GM21786 (cell line): ENCODE results near the gene ANKRD44.

Experiments
- ATAC-seq: cut with Tn5 transposase; IDR thresholded peaks from one replicate; pipeline ENCODE4 v1.9.1; 2021; ENCODE audit not compliant: unreplicated experiment

ANKRD44 gene

DNA sequence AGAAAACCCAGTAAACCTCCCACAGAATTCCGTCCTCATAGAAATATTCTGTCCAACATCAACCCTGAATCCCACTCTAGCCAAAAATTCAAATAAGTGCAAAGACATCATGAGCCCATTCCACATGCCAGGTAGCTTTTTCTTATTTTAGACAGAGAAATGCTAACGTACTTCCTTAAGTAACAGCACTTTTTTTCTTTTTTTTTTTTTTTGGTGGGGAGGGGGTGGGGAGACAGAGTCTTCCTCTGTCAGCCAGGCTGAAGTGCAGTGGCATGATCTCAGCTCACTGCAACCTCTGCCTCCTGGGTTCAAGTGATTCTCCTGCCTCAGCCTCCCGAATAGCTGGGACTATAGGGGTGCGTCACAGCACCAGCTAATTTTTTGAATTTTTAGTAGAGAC lies 45.5 kb downstream of the ANKRD44 start:
- ATAC-seq = no peak

- ATAC-seq = no peak
Observed at GRCh38 chr2:197264332-197264731, 46.2 kb downstream of the ANKRD44 start.

- ATAC-seq = no peak
Observed at GRCh38 chr2:197263077-197263476, 47.5 kb downstream of the ANKRD44 start.

GRCh38 chr2:197261808-197262226 lies 48.8 kb downstream of the ANKRD44 start:
- ATAC-seq = peak; percentile 56

GRCh38 chr2:197259470-197259999 lies 51.0 kb downstream of the ANKRD44 start:
- ATAC-seq = no peak

GRCh38 chr2:197258580-197258979 lies 52.0 kb downstream of the ANKRD44 start:
- ATAC-seq = peak; percentile 13

DNA sequence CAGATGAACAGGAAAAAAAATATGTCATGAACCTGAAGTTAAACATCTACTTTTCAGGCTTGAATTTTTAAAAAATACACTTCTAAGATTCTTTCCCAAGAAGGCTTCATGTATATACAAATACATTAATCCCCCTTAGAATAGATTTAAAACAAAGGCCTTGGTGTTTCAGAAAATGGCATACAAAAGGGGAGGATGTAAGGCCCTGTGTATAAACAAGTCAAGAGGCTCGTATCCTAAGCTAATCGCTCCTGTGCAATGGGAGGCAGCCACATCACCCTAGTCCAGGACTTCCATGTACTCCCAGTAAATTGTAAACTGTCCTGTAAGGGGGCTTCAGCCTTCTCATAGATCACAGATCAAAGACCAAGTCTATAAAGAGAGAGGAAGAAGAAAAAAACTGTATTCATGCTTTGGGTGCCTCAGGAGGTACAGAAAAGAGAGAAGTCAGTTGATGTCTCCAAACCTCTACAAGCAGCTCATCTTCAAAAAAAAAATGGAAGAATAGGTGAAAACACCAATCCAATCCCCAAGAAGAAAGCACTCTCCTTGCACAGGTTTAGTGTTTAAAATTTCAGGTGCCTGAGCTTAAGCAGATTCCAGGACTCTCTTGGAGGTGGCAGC lies 53.9 kb downstream of the ANKRD44 start:
- ATAC-seq = no peak

- ATAC-seq = no peak
Observed at GRCh38 chr2:197256021-197256420, 54.6 kb downstream of the ANKRD44 start.

DNA sequence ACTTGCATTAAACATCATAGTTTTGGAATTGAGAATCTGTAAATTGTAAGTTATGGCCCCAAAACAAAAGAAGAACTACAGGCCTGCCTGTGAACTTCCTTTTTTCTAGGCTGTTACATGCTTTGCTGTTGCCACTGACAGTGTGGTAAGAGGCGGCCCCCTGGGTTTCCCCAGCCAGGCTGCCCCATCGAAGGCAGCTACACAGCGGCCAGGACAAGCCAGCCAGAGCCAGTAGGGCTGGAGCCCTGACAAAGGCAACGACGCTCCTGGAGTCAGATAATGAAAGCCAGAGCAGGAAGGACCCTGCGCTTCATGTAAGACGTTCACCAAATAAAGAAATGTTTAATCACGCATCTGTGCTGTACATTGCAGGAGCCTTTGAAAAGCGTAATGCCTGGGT lies 55.0 kb downstream of the ANKRD44 start:
- peak; percentile 89 for ATAC-seq

GRCh38 chr2:197254776-197255530 lies 55.6 kb downstream of the ANKRD44 start:
- peak; percentile 18 for ATAC-seq

DNA sequence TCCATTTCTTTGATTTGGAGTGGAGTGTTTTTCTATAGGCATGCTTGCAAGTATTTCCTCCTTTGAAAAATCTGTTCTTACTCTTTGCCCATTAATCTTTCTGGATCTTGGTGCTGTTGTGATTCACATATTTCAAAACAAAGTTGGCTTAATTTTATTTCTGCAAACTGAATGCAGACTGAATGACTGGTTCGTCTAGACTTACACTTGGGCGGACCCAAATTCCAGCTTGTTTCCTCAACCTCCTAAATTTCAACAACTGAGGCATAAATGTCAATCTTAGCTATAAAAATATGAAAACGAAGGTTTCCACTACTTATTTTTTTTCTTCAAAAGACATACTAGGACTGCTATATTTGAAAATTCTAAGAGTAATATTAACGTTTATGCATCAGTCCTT lies 59.0 kb downstream of the ANKRD44 start:
- no peak for ATAC-seq

DNA sequence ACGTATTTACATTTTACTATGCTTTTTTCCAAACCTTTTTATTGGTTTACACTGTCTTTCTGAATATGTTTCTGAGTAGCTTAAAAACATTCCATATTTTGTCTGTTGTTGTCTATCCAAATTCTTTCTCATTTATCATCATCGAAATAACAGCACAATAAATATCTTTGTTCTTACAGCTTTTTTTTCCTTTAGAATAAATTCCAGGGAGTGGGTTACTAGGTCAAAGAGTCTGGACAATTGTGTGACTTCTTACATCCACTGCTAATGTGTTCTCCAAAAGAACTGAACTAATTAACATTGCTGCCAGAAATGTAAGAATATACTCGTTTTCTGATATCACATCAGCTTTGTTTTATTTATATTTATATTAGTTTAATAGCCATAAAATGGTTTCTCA lies 59.4 kb downstream of the ANKRD44 start:
- ATAC-seq = no peak

DNA sequence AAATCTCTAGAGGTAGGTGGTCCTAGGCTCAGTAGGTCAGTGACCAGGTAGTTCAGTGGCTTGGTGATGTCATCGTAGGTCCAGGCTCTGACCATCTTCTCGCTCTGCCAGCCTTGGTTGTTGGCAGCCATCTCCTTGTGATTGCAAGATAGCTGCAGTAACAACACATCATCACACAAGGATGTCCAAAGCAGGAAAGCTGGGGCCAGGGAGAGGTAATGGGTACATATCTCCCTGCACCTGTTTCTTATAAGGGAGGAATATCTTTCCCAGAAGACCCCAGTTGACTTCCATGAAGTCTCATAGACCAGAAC lies 60.5 kb downstream of the ANKRD44 start:
- ATAC-seq = no peak

- ATAC-seq = no peak
Observed at GRCh38 chr2:197249381-197250083, 61.0 kb downstream of the ANKRD44 start.

GRCh38 chr2:197248623-197249022 lies 62.0 kb downstream of the ANKRD44 start:
- peak; percentile 53 for ATAC-seq

GRCh38 chr2:197248001-197248401 lies 62.6 kb downstream of the ANKRD44 start:
- no peak for ATAC-seq

DNA sequence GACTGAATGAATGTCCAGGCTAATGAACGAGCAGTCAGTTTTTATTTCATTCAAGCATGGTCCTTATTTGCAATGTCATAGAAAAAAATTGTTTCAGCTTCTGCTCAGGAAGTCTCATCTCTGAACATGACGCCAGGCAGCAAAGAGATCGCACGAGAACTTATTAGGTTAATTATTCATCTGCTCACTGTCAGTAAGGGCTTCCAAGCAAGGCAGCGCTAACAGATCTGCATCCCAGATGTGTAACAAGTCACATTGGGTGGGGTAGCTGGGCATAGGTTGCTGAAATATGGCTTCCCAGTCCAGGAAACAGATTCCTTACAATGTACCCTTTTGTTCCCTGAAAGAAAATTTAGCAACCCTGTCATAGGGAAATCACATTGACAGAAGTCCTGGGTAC lies 63.5 kb downstream of the ANKRD44 start:
- ATAC-seq = no peak

DNA sequence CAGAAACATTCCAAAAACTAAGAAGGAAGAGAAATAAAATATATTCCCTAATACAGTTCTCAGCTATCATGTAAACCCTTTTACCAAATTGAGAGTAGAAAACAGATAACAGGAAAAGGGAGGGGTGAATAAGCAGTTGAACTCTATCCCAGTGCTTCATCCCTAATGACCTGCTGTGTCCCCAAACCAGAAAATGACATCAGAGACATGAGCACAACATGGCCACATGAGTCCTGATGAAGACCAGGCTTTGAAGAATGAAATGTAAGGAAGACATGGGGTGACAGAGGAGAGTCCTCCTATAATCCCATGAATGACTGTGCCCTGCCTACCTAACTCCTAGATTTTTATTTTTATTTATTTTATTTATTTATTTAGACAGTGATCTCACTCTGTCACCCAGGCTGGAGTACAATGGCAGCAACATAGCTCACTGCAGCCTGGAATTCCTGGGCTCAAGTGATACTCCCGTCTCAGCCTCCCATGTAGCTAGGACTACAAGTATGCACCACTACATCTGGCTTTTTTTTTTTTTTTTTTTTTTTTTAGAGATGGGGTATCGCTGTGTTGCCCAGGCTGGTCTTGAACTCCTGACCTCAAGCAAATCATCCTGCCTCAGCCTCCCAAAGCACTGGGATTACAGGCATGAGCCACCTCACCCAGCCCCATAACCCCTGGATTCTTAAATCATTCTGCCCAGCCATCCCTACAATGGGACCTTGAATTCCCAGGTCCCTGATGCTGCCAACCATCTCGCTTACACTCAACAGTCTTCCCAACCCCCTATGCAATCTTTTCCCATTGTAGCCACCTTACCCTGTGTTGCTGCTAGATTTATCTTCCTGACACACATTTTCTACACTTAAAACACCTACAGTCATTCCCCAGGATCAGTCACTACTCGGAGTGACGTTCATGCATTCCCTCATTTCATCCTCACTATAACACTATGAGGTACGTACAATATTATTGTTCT lies 64.5 kb downstream of the ANKRD44 start:
- ATAC-seq = no peak

DNA sequence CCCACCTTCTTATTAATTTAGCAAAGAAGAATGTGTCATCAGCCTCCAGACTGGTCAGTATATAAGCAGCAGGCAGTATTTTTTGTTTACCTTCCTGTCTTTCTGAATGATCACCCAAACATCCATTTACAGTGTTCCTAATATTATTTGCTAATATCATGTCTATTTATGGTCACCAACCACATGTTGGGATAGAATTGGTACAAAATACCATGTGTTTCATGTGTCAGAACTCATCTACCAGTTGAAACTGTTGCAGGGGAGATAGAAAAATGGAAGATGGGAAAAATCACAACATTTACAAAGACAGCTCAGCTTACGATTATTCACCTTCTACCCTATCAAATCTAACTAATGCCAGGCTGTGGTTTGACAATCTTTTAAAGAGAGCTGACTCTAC lies 66.2 kb downstream of the ANKRD44 start:
- no peak for ATAC-seq

DNA sequence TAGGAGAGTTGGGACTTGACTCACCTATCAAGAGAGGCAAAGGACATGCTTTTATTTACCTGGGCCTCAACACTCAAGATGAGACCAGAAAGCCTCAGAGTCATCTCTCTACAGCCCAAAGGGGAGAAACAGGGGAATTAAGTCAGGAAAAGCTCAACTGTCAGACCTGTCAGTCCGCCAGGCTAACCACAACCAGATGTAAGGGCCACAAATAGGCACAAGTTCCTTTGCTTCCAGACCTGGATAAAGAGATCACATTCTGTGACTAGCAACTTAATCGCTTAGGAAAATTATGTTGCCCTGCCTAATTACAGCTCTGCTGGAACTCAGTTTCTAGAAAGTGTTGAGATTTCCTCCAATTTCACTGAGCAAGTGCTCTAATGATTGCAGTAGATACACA lies 67.9 kb downstream of the ANKRD44 start:
- ATAC-seq = no peak

DNA sequence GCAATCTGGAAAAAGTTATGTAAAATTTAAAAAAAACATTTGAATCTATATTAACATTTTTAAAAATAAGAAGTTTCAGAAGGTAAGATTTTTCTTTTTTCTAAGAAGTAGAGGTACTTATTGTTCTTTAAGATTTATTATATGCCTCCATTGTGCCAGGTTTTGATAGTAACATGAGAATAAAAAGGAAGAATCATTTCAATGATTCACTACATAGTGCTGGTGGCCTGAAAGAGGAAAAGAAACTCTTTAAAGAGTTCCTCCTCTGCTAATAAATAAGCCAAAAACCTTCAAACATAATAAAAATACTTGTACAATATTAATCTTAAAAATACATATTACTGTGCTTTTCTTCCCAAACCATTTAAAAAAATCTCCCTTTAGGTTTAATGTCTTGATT lies 69.0 kb downstream of the ANKRD44 start:
- ATAC-seq = no peak
